UCSD-AML1 (cell line): Measurements from ENCODE around the gene RNF227.

Experiments used
- DNase-seq: peaks from one replicate; lab custom pipeline; 2025; ENCODE audit not compliant: unreplicated experiment; lab: John Stamatoyannopoulos, UW

RNF227 gene

GRCh38 chr17:7930841-7931631 is 14.9 kb upstream of the RNF227 start:
- DNase-seq: no peak

GRCh38 chr17:7929158-7930023 is 13.3 kb upstream of the RNF227 start, which contains the start of gene KCNAB3:
TSS of gene KCNAB3 (minus strand) at chr17:7929856. CDS start at chr17:7929435, 421 bp downstream.
- DNase-seq: no peak

- DNase-seq: no peak
Observed at GRCh38 chr17:7927596-7927995, 11.5 kb upstream of the RNF227 start.

- no peak for DNase-seq
Observed at GRCh38 chr17:7922845-7923628, 6.9 kb upstream of the RNF227 start.

- DNase-seq: no peak
Observed at GRCh38 chr17:7922269-7922844, 6.3 kb upstream of the RNF227 start.

- DNase-seq: no peak
Observed at GRCh38 chr17:7916808-7917207, 719 bp upstream of the RNF227 start.

- DNase-seq: no peak
Observed at GRCh38 chr17:7916385-7916682, 245 bp upstream of the RNF227 start.

- DNase-seq: no peak
Observed at GRCh38 chr17:7915179-7915610, 894 bp downstream of the RNF227 start.

- DNase-seq: no peak
Observed at GRCh38 chr17:7912927-7913524, 3.1 kb downstream of the RNF227 start.

GRCh38 chr17:7911116-7911515 is 5.0 kb downstream of the RNF227 start:
- DNase-seq: no peak

GRCh38 chr17:7910711-7911110 is 5.4 kb downstream of the RNF227 start:
- DNase-seq: no peak

- no peak for DNase-seq
Observed at GRCh38 chr17:7910281-7910680, 5.8 kb downstream of the RNF227 start.

- DNase-seq: no peak
Observed at GRCh38 chr17:7909089-7909488, 7.0 kb downstream of the RNF227 start.

- no peak for DNase-seq
Observed at GRCh38 chr17:7903154-7904103, 12.7 kb downstream of the RNF227 start.

- no peak for DNase-seq
Observed at GRCh38 chr17:7897773-7898172, 18.3 kb downstream of the RNF227 start.

GRCh38 chr17:7897090-7897489 is 19.0 kb downstream of the RNF227 start:
- no peak for DNase-seq

GRCh38 chr17:7894866-7895265 is 21.2 kb downstream of the RNF227 start:
- no peak for DNase-seq

- DNase-seq: no peak
Observed at GRCh38 chr17:7894226-7894625, 21.9 kb downstream of the RNF227 start.

- no peak for DNase-seq
Observed at GRCh38 chr17:7893187-7893880, 22.8 kb downstream of the RNF227 start.
